ENCODE measurements around the gene CD55. TPM values are rescaled to one million over a fixed set of nuclear protein-coding genes. Genes with fewer than 3 reads are reported as not detected.
A peak's percentile ranks its signal among the peaks of the same experiment; 100 is the strongest.

The CD55 gene
- total RNA-seq, 3 donors from 2014 or later (not counting 1 experiment from before 2014, with no cell fraction given), result 80.7 to 138 (median 113) TPM

- Histone ChIP-seq H3K9me3 (ENCODE audit: control insufficient read depth, insufficient read depth, low read length) (no peaks in the 10 kb centered on the region), H3K4me1 (ENCODE audit: control insufficient read depth, insufficient read depth, low read length) (peaks cover 3% of the 10 kb centered on the region), H3K27me3 (ENCODE audit: control insufficient read depth, insufficient read depth, low read length) (no peaks in the 10 kb centered on the region), H3K36me3 (ENCODE audit: control insufficient read depth, insufficient read depth, low read length) (no peaks in the 10 kb centered on the region), H3K27ac (ENCODE audit: low read length) (peak overlapping the region; percentile 24), H3K4me3 (ENCODE audit: low read length) (no peak overlapping the region)
- H3K27ac Mint-ChIP-seq, result no peak overlapping the region
- no peak for ATAC-seq
- TF ChIP-seq CTCF (IDR thresholded peaks at IDR 0.05), result no peak
- no peaks in the 10 kb centered on the region for H3K9me3 Mint-ChIP-seq
- no peak overlapping the region for H3K4me3 Mint-ChIP-seq
- H3K4me1 Mint-ChIP-seq, result peaks cover 6% of the 10 kb centered on the region in 2 donors
- H3K27me3 Mint-ChIP-seq (ENCODE audit: low read depth in 2 of 2), result peaks cover 2 to 8% of the 10 kb centered on the region in 2 donors
- WGBS (ENCODE audit: insufficient coverage), result 61% methylated on average over 4 of the region's 4 CpGs
- intact Hi-C loops (cut with micrococcal nuclease), result no loop called here
- no peaks in the 10 kb centered on the region for H3K36me3 Mint-ChIP-seq
- no peak for DNase-seq
Observed at GRCh38 chr1:207309745-207310273, 11.7 kb upstream of the CD55 start.

GRCh38 chr1:207311888-207312603, 9.4 kb upstream of the CD55 start:
- Mint-ChIP-seq H3K4me3 (no peak overlapping the region), H3K4me1 (peaks cover 6% of the 10 kb centered on the region in 2 donors), H3K27me3 (ENCODE audit: low read depth in 2 of 2) (peaks cover 5 to 8% of the 10 kb centered on the region in 2 donors), H3K27ac (no peak overlapping the region), H3K36me3 (no peaks in the 10 kb centered on the region), H3K9me3 (no peaks in the 10 kb centered on the region)
- no peak for DNase-seq
- Histone ChIP-seq H3K4me3 (ENCODE audit: low read length) (no peak overlapping the region), H3K9me3 (ENCODE audit: control insufficient read depth, insufficient read depth, low read length) (no peaks in the 10 kb centered on the region), H3K4me1 (ENCODE audit: control insufficient read depth, insufficient read depth, low read length) (peaks cover 3% of the 10 kb centered on the region), H3K36me3 (ENCODE audit: control insufficient read depth, insufficient read depth, low read length) (no peaks in the 10 kb centered on the region), H3K27me3 (ENCODE audit: control insufficient read depth, insufficient read depth, low read length) (no peaks in the 10 kb centered on the region), H3K27ac (ENCODE audit: low read length) (no peak overlapping the region)
- intact Hi-C loops (cut with micrococcal nuclease), result no loop called here
- no peak for ATAC-seq
- TF ChIP-seq CTCF (IDR thresholded peaks at IDR 0.05), result no peak
- 94% methylated on average over 3 of the region's 3 CpGs for WGBS (ENCODE audit: insufficient coverage)

- ATAC-seq, result no peak
- Mint-ChIP-seq H3K4me3 (no peak overlapping the region), H3K36me3 (no peaks in the 10 kb centered on the region), H3K9me3 (no peaks in the 10 kb centered on the region), H3K4me1 (peaks cover 6% of the 10 kb centered on the region in 2 donors), H3K27ac (no peak overlapping the region), H3K27me3 (ENCODE audit: low read depth in 2 of 2) (peaks cover 3 to 8% of the 10 kb centered on the region in 2 donors)
- Histone ChIP-seq H3K4me3 (ENCODE audit: low read length) (no peak overlapping the region), H3K27ac (ENCODE audit: low read length) (no peak overlapping the region), H3K27me3 (ENCODE audit: control insufficient read depth, insufficient read depth, low read length) (no peaks in the 10 kb centered on the region), H3K9me3 (ENCODE audit: control insufficient read depth, insufficient read depth, low read length) (no peaks in the 10 kb centered on the region), H3K4me1 (ENCODE audit: control insufficient read depth, insufficient read depth, low read length) (peaks cover 3% of the 10 kb centered on the region), H3K36me3 (ENCODE audit: control insufficient read depth, insufficient read depth, low read length) (no peaks in the 10 kb centered on the region)
- no CpG with 5 or more reads among the region's 1 CpG for WGBS (ENCODE audit: insufficient coverage)
- DNase-seq, result no peak
- no peak for TF ChIP-seq CTCF (IDR thresholded peaks at IDR 0.05)
- intact Hi-C loops (cut with micrococcal nuclease), result no loop called here
Observed at GRCh38 chr1:207312604-207312920, 8.9 kb upstream of the CD55 start.

- H3K4me1 ChIP-seq (ENCODE audit: control insufficient read depth, insufficient read depth, low read length), result peaks cover 3% of the 10 kb centered on the region
- no peak for TF ChIP-seq CTCF (IDR thresholded peaks at IDR 0.05)
- ATAC-seq (no peak), DNase-seq (no peak)
- intact Hi-C loops (cut with micrococcal nuclease), result no loop called here
- H3K4me3 ChIP-seq (ENCODE audit: low read length), result no peak overlapping the region
- Mint-ChIP-seq H3K27me3 (ENCODE audit: low read depth in 2 of 2) (peaks cover 3 to 8% of the 10 kb centered on the region in 2 donors), H3K4me3 (no peak overlapping the region), H3K27ac (no peak overlapping the region), H3K9me3 (no peaks in the 10 kb centered on the region), H3K36me3 (no peaks in the 10 kb centered on the region), H3K4me1 (peaks cover 6% of the 10 kb centered on the region in 2 donors)
- no peaks in the 10 kb centered on the region for H3K9me3 ChIP-seq (ENCODE audit: control insufficient read depth, insufficient read depth, low read length)
- H3K36me3 ChIP-seq (ENCODE audit: control insufficient read depth, insufficient read depth, low read length), result no peaks in the 10 kb centered on the region
- H3K27me3 ChIP-seq (ENCODE audit: control insufficient read depth, insufficient read depth, low read length), result no peaks in the 10 kb centered on the region
- no peak overlapping the region for H3K27ac ChIP-seq (ENCODE audit: low read length)
Observed at GRCh38 chr1:207313131-207313530, 8.3 kb upstream of the CD55 start.
